ENCODE results near the gene AVP.

Gene AVP

DNA sequence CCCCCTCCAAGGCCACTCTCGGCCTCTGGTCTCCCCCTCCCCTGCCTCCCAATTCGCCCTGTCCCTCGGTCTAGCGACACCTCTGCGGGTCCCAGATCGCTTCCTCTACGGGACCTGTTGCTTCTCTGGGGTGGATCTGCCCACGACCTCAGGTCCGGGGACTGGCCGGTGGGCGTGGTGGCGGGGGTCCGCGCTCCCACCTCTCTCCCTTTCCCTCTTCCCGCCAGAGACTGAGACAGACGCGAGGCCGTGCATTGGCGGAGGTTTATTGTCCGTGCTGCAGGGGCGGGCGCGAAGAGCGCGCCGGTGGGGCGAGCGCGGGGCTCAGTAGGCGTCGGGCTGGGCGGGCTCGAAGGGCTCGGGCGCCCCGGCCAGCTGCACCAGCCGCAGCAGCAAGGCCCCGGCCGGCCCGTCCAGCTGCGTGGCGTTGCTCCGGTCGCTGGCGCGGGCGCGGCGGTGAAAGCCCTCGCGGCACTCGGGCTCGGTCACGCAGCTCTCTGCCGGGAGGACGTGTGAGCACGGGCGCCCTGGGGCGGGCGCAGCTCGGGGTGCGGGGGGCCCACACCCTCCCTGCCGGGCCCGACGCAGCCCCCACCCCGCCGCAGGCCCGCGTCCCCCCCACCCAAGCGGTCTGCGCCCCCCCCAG lies 2.1 kb downstream of the AVP start:
- TF ChIP-seq TOX (CRISPR knock-in tag; IDR thresholded peaks at IDR 0.05; ENCODE audit: borderline replicate concordance) (no peak), TCF4 (CRISPR knock-in tag; IDR thresholded peaks at IDR 0.05; ENCODE audit: borderline replicate concordance) (no peak), BACH2 (CRISPR knock-in tag; IDR thresholded peaks at IDR 0.05; ENCODE audit: borderline replicate concordance) (no peak), ESRRG (CRISPR knock-in tag; IDR thresholded peaks at IDR 0.05) (no peak), ARNTL (CRISPR knock-in tag; IDR thresholded peaks at IDR 0.05; ENCODE audit: borderline replicate concordance, low read depth) (no peak), RARB (CRISPR knock-in tag; IDR thresholded peaks at IDR 0.05) (no peak), ZNF70 (CRISPR knock-in tag; IDR thresholded peaks at IDR 0.05) (no peak), ISL1 (CRISPR knock-in tag; IDR thresholded peaks at IDR 0.05) (no peak), POU6F1 (CRISPR knock-in tag; IDR thresholded peaks at IDR 0.05; ENCODE audit: borderline replicate concordance, low read depth) (no peak), PATZ1 (CRISPR knock-in tag; IDR thresholded peaks at IDR 0.05; ENCODE audit: borderline replicate concordance) (no peak), GLIS3 (CRISPR knock-in tag; IDR thresholded peaks at IDR 0.05) (no peak), SNAI2 (CRISPR knock-in tag; IDR thresholded peaks at IDR 0.05) (no peak), OSR1 (CRISPR knock-in tag; IDR thresholded peaks at IDR 0.05) (no peak), ZC3H10 (CRISPR knock-in tag; IDR thresholded peaks at IDR 0.05) (no peak)
- TF ChIP-seq, protein P1, sequence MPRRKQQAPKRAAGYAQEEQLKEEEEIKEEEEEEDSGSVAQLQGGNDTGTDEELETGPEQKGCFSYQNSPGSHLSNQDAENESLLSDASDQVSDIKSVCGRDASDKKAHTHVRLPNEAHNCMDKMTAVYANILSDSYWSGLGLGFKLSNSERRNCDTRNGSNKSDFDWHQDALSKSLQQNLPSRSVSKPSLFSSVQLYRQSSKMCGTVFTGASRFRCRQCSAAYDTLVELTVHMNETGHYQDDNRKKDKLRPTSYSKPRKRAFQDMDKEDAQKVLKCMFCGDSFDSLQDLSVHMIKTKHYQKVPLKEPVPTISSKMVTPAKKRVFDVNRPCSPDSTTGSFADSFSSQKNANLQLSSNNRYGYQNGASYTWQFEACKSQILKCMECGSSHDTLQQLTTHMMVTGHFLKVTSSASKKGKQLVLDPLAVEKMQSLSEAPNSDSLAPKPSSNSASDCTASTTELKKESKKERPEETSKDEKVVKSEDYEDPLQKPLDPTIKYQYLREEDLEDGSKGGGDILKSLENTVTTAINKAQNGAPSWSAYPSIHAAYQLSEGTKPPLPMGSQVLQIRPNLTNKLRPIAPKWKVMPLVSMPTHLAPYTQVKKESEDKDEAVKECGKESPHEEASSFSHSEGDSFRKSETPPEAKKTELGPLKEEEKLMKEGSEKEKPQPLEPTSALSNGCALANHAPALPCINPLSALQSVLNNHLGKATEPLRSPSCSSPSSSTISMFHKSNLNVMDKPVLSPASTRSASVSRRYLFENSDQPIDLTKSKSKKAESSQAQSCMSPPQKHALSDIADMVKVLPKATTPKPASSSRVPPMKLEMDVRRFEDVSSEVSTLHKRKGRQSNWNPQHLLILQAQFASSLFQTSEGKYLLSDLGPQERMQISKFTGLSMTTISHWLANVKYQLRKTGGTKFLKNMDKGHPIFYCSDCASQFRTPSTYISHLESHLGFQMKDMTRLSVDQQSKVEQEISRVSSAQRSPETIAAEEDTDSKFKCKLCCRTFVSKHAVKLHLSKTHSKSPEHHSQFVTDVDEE (CRISPR knock-in tag; IDR thresholded peaks at IDR 0.05), result no peak
- ATAC-seq, result peak; percentile 50

- TF ChIP-seq SNAI2 (CRISPR knock-in tag; IDR thresholded peaks at IDR 0.05), result no peak
- TF ChIP-seq ESRRG (CRISPR knock-in tag; IDR thresholded peaks at IDR 0.05), result no peak
- TF ChIP-seq ZNF8 (CRISPR knock-in tag; IDR thresholded peaks at IDR 0.05), result no peak
- TF ChIP-seq ARNTL (CRISPR knock-in tag; IDR thresholded peaks at IDR 0.05; ENCODE audit: borderline replicate concordance, low read depth), result no peak
- TF ChIP-seq BACH2 (CRISPR knock-in tag; IDR thresholded peaks at IDR 0.05; ENCODE audit: borderline replicate concordance), result no peak
- no peak for TF ChIP-seq ISL1 (CRISPR knock-in tag; IDR thresholded peaks at IDR 0.05)
- no peak for TF ChIP-seq RARB (CRISPR knock-in tag; IDR thresholded peaks at IDR 0.05)
- TF ChIP-seq, protein P1 (CRISPR knock-in tag; IDR thresholded peaks at IDR 0.05), result no peak
- TF ChIP-seq CREB5 (CRISPR knock-in tag; IDR thresholded peaks at IDR 0.05; ENCODE audit: low read depth), result no peak
- TF ChIP-seq ZNF565 (CRISPR knock-in tag; conservative IDR thresholded peaks at IDR 0.05; ENCODE audit: low read depth), result no peak
- no peak for TF ChIP-seq ZC3H10 (CRISPR knock-in tag; IDR thresholded peaks at IDR 0.05)
- TF ChIP-seq PATZ1 (CRISPR knock-in tag; IDR thresholded peaks at IDR 0.05; ENCODE audit: borderline replicate concordance), result no peak
- no peak for TF ChIP-seq ZNF70 (CRISPR knock-in tag; IDR thresholded peaks at IDR 0.05)
- TF ChIP-seq, protein P2, sequence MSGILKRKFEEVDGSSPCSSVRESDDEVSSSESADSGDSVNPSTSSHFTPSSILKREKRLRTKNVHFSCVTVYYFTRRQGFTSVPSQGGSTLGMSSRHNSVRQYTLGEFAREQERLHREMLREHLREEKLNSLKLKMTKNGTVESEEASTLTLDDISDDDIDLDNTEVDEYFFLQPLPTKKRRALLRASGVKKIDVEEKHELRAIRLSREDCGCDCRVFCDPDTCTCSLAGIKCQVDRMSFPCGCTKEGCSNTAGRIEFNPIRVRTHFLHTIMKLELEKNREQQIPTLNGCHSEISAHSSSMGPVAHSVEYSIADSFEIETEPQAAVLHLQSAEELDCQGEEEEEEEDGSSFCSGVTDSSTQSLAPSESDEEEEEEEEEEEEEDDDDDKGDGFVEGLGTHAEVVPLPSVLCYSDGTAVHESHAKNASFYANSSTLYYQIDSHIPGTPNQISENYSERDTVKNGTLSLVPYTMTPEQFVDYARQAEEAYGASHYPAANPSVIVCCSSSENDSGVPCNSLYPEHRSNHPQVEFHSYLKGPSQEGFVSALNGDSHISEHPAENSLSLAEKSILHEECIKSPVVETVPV (CRISPR knock-in tag; IDR thresholded peaks at IDR 0.05), result no peak
- TF ChIP-seq ZFP3 (CRISPR knock-in tag; IDR thresholded peaks at IDR 0.05), result no peak
- no peak for TF ChIP-seq ZFP30 (CRISPR knock-in tag; IDR thresholded peaks at IDR 0.05)
- ATAC-seq, result peak; percentile 6; the same call in 1 of the 3 replicates
Observed at GRCh38 chr20:3081641-3082040, 2.9 kb downstream of the AVP start.
